Mesenchymal stem cell (in vitro differentiated cells and primary cell): ENCODE data around the gene TMEM38B.
"Not testable (repeated sequence)": the region's sequence is repeated elsewhere in the genome, so short reads cannot be mapped to it uniquely, and the experiment has no call there.

Source experiments
- DNase-seq: peaks from one replicate; pipeline ENCODE4 v3.0.0-alpha.2; 2013
- H2AFZ ChIP-seq: one replicate; pipeline ENCODE4 v1.6.1; 2013; ENCODE audit warnings: low read depth, mild to moderate bottlenecking, control low read depth, inconsistent platforms, low read length, moderate library complexity
- H2AK5ac ChIP-seq: 2 replicates; pipeline ENCODE4 v1.6.1; 2013; ENCODE audit warnings: low read length, moderate library complexity, mild to moderate bottlenecking, inconsistent platforms; ENCODE audit not compliant: severe bottlenecking
- H2BK120ac ChIP-seq: one replicate; pipeline ENCODE4 v1.6.1; 2013; ENCODE audit warnings: low read depth, mild to moderate bottlenecking, inconsistent platforms, low read length, moderate library complexity
- H2BK12ac ChIP-seq, 2 experiments: one replicate each; pipeline ENCODE4 v1.6.1; 2013; ENCODE audit warnings: inconsistent platforms in 2 of 2, low read length in 2 of 2, mild to moderate bottlenecking in 2 of 2, moderate library complexity in 2 of 2, control low read depth in 1 of 2
- H2BK15ac ChIP-seq: one replicate; pipeline ENCODE4 v1.6.1; 2013; ENCODE audit warnings: mild to moderate bottlenecking, low read depth, inconsistent platforms; ENCODE audit not compliant: poor library complexity, severe bottlenecking
- H2BK5ac ChIP-seq: 2 replicates; pipeline ENCODE4 v1.6.1; 2013; ENCODE audit warnings: low read depth, mild to moderate bottlenecking, low read length, control low read depth, inconsistent platforms; ENCODE audit not compliant: poor library complexity, severe bottlenecking
- H3K14ac ChIP-seq, 2 experiments: one replicate each; pipeline ENCODE4 v1.6.1; 2013; ENCODE audit warnings: inconsistent platforms in 2 of 2, low read length in 2 of 2, control low read depth in 1 of 2, mild to moderate bottlenecking in 1 of 2, moderate library complexity in 1 of 2
- H3K18ac ChIP-seq, 2 experiments: one replicate each; pipeline ENCODE4 v1.6.1; 2013; ENCODE audit warnings: inconsistent platforms in 2 of 2, low read length in 2 of 2, control low read depth in 1 of 2, low read depth in 1 of 2, mild to moderate bottlenecking in 1 of 2
- H3K23ac ChIP-seq, 2 experiments: one replicate each; pipeline ENCODE4 v1.6.1; 2013; ENCODE audit warnings: inconsistent platforms in 2 of 2, low read length in 2 of 2, mild to moderate bottlenecking in 2 of 2, moderate library complexity in 2 of 2, control low read depth in 1 of 2
- H3K27ac ChIP-seq: 2 replicates; pipeline ENCODE4 v1.5.1; 2013; ENCODE audit warnings: mild to moderate bottlenecking, moderate library complexity, low read length, control low read depth, inconsistent platforms; ENCODE audit not compliant: poor library complexity, severe bottlenecking
- H3K27me3 ChIP-seq, 2 experiments: 2 replicates each; pipeline versions ENCODE4 v1.6.1 to v1.7.0; 2013; ENCODE audit warnings: low read length in 2 of 2, mild to moderate bottlenecking in 2 of 2, moderate library complexity in 2 of 2, control low read depth in 1 of 2, inconsistent platforms in 1 of 2; ENCODE audit not compliant: control insufficient read depth in 1 of 2, insufficient read depth in 1 of 2
- H3K36me3 ChIP-seq, 2 experiments: 2 replicates each; pipeline versions ENCODE4 v1.6.1 to v1.7.0; 2013; ENCODE audit warnings: low read length in 2 of 2, control low read depth in 1 of 2, inconsistent platforms in 1 of 2, low read depth in 1 of 2, mild to moderate bottlenecking in 1 of 2; ENCODE audit not compliant: insufficient read depth in 2 of 2, control insufficient read depth in 1 of 2
- H3K4ac ChIP-seq, 2 experiments: one replicate each; pipeline ENCODE4 v1.6.1; 2013; ENCODE audit warnings: inconsistent platforms in 2 of 2, low read length in 2 of 2, mild to moderate bottlenecking in 2 of 2, moderate library complexity in 2 of 2, control low read depth in 1 of 2, low read depth in 1 of 2
- H3K4me1 ChIP-seq: 2 replicates; pipeline ENCODE4 v1.6.1; 2013; ENCODE audit warnings: low read depth, low read length, control low read depth; ENCODE audit not compliant: control insufficient read depth, insufficient read depth
- H3K4me2 ChIP-seq: 2 replicates; pipeline ENCODE4 v1.6.1; 2013; ENCODE audit warnings: low read length, mild to moderate bottlenecking, inconsistent platforms; ENCODE audit not compliant: poor library complexity, severe bottlenecking
- H3K4me3 ChIP-seq, 2 experiments: 2 replicates each; pipeline versions ENCODE4 v1.5.1 to v1.7.0; 2013; ENCODE audit warnings: low read length in 2 of 2, mild to moderate bottlenecking in 2 of 2, control low read depth in 1 of 2, low read depth in 1 of 2; ENCODE audit not compliant: insufficient read depth in 1 of 2
- H3K79me1 ChIP-seq: replicated peaks from 2 replicates; pipeline ENCODE4 v1.6.1; 2013; ENCODE audit warnings: mild to moderate bottlenecking, control low read depth, low read length, inconsistent platforms; ENCODE audit not compliant: poor library complexity, severe bottlenecking
- H3K9ac ChIP-seq: 2 replicates; pipeline ENCODE4 v1.7.0; 2013; ENCODE audit warnings: mild to moderate bottlenecking, low read length, moderate library complexity
- H3K9me3 ChIP-seq: 2 replicates; pipeline ENCODE4 v1.7.0; 2013; ENCODE audit warnings: mild to moderate bottlenecking, low read length; ENCODE audit not compliant: control insufficient read depth
- H4K8ac ChIP-seq: one replicate; pipeline ENCODE4 v1.6.1; 2013; ENCODE audit warnings: inconsistent platforms, mild to moderate bottlenecking, low read length, moderate library complexity
- H4K91ac ChIP-seq: one replicate; pipeline ENCODE4 v1.6.1; 2013; ENCODE audit warnings: mild to moderate bottlenecking, low read length, inconsistent platforms
- WGBS: methylation state at CpG from one replicate; pipeline ENCODE4 v1.1.7; 2013; ENCODE audit warnings: mixed read lengths; 5-methylcytosine and 5-hydroxymethylcytosine counted together

The TMEM38B gene

DNA sequence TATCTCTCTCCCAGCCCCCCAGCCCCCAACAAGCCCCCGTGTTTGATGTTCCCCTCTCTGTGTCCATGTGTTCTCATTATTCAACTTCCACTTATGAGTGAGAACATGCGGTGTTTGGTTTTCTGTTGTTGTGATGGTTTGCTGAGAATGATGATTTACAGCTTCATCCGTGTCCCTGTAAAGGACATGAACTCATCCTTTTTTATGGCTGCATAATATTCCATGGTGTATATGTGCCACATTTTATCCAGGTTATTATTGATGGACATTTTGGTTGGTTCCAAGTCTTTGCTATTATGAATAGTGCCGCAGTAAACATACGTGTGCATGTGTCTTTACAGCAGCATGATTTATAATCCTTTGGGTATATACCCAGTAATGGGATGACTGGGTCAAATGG lies 33.9 kb downstream of the TMEM38B start:
- not testable (repeated sequence) for H3K4me1 ChIP-seq, H2BK5ac ChIP-seq, H3K27me3 ChIP-seq, H2AK5ac ChIP-seq, H3K79me1 ChIP-seq, H3K27ac ChIP-seq, H2BK15ac ChIP-seq, H3K4me3 ChIP-seq, H3K9ac ChIP-seq, H3K14ac ChIP-seq, H4K91ac ChIP-seq, H4K8ac ChIP-seq, H2BK12ac ChIP-seq, DNase-seq, H3K18ac ChIP-seq, H3K4ac ChIP-seq, H2BK120ac ChIP-seq, H3K36me3 ChIP-seq, H2AFZ ChIP-seq, H3K4me2 ChIP-seq, H3K9me3 ChIP-seq, H3K23ac ChIP-seq
- WGBS = 100% methylated on average over 3 of the region's 5 CpGs

GRCh38 chr9:105731420-105731819 lies 37.1 kb downstream of the TMEM38B start:
- not testable (repeated sequence) for H3K18ac ChIP-seq, H3K23ac ChIP-seq, H2BK120ac ChIP-seq, H4K8ac ChIP-seq, H3K4me3 ChIP-seq, H3K4me2 ChIP-seq, H4K91ac ChIP-seq, H2BK5ac ChIP-seq, H2BK12ac ChIP-seq, H3K79me1 ChIP-seq, H3K36me3 ChIP-seq, H3K9ac ChIP-seq, H3K4ac ChIP-seq, DNase-seq, H3K27ac ChIP-seq, H3K27me3 ChIP-seq, H2AK5ac ChIP-seq, H2BK15ac ChIP-seq, H3K4me1 ChIP-seq, H3K14ac ChIP-seq, H2AFZ ChIP-seq
- peaks cover 31% of the 10 kb centered on the region for H3K9me3 ChIP-seq
- no CpG with 5 or more reads among the region's 2 CpGs for WGBS

GRCh38 chr9:105735366-105735765 lies 41.0 kb downstream of the TMEM38B start:
- Histone ChIP-seq H2BK12ac (no peak overlapping the region), H3K27me3 (no peaks in the 10 kb centered on the region), H3K4ac (no peak overlapping the region), H3K23ac (no peak overlapping the region), H3K36me3 (peaks cover 5 to 9% of the 10 kb centered on the region in 2 experiments), H3K4me1 (no peaks in the 10 kb centered on the region), H4K8ac (no peak overlapping the region), H3K4me2 (no peak overlapping the region), H3K4me3 (peak overlapping the region in 1 of 2 experiments; percentile 14), H3K79me1 (peaks cover 5% of the 10 kb centered on the region), H4K91ac (no peak overlapping the region), H3K27ac (no peak overlapping the region), H2AK5ac (no peak overlapping the region), H3K9me3 (peaks cover 50% of the 10 kb centered on the region), H3K18ac (no peak overlapping the region), H3K9ac (no peak overlapping the region), H3K14ac (no peak overlapping the region), H2AFZ (no peak overlapping the region), H2BK5ac (no peak overlapping the region), H2BK15ac (no peak overlapping the region), H2BK120ac (no peak overlapping the region)
- no peak for DNase-seq

DNA sequence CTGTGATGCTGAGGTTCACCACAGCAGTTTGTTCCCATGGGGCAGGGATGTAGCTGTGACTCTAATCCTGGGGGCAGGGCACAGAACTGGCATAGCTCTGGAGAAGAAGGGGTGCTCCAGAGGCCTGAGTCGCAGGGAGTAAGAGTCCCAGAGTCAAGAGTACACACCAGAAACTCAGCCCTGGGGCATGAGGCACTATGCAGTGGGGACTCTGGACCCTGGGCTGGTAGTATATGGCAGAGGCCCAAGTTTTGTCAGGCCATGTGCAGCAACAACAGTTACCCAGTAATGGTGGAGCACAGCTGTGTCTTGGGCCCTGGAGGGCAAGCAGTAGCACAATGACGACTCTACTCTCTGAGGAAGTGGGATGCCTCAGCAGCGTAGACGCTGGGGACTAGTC lies 42.9 kb downstream of the TMEM38B start:
- H2BK120ac ChIP-seq = no peak overlapping the region
- H2BK12ac ChIP-seq = no peak overlapping the region
- no peak overlapping the region for H3K14ac ChIP-seq
- peaks cover 50% of the 10 kb centered on the region for H3K9me3 ChIP-seq
- H3K27ac ChIP-seq = no peak overlapping the region
- H2BK5ac ChIP-seq = no peak overlapping the region
- no peak overlapping the region for H4K8ac ChIP-seq
- H3K4me3 ChIP-seq = no peak overlapping the region
- no peaks in the 10 kb centered on the region for H3K4me1 ChIP-seq
- H3K4ac ChIP-seq = no peak overlapping the region
- H2AK5ac ChIP-seq = no peak overlapping the region
- H3K9ac ChIP-seq = no peak overlapping the region
- H2AFZ ChIP-seq = no peak overlapping the region
- H3K18ac ChIP-seq = no peak overlapping the region
- no peak overlapping the region for H3K23ac ChIP-seq
- H4K91ac ChIP-seq = no peak overlapping the region
- peaks cover 5% of the 10 kb centered on the region for H3K79me1 ChIP-seq
- peaks cover 5 to 9% of the 10 kb centered on the region in 2 experiments for H3K36me3 ChIP-seq
- H2BK15ac ChIP-seq = no peak overlapping the region
- H3K27me3 ChIP-seq = no peaks in the 10 kb centered on the region
- H3K4me2 ChIP-seq = no peak overlapping the region
- DNase-seq = no peak
- 95% methylated on average over 4 of the region's 4 CpGs for WGBS
